Stimulated activated CD4-positive, alpha-beta T cell treated with anti-CD3 and anti-CD28 coated beads, Interleukin-1b, Interleukin-23, amount 100 ng/mL, for 1 hour (primary cell): ENCODE measurements around the gene BST2.

Source experiments
- DNase-seq, 2 donors: peaks; one replicate each; pipeline ENCODE4 v3.0.0-alpha.2; 2020; ENCODE audit warnings: low read depth in 2 of 2

BST2 gene

GRCh38 chr19:17405250-17406045 lies at the start of gene BST2:
Gene BST2, minus strand, starts transcription at chr19:17405630. Its CDS starts 55 bp downstream, at chr19:17405575.
- DNase-seq, result no peak

- no peak for DNase-seq
Measured at GRCh38 chr19:17454576-17455071, 49.2 kb upstream of the BST2 start.

GRCh38 chr19:17451820-17452219 lies 46.4 kb upstream of the BST2 start:
- no peak for DNase-seq

GRCh38 chr19:17450264-17451075 lies 45.0 kb upstream of the BST2 start:
- DNase-seq, result no peak

GRCh38 chr19:17448131-17448967 lies 42.9 kb upstream of the BST2 start, which contains the start of gene TMEM221:
Gene TMEM221, minus strand, starts transcription at chr19:17448668. Its CDS starts 206 bp downstream, at chr19:17448462.
- DNase-seq, result peak in 1 of 2 donors; percentile 33

GRCh38 chr19:17447704-17448130 lies 42.3 kb upstream of the BST2 start:
- no peak for DNase-seq

GRCh38 chr19:17445526-17446165 lies 40.2 kb upstream of the BST2 start:
- no peak for DNase-seq

GRCh38 chr19:17441241-17442021 lies 36.0 kb upstream of the BST2 start:
- DNase-seq, result no peak

GRCh38 chr19:17436874-17437267 lies 31.4 kb upstream of the BST2 start:
- no peak for DNase-seq

GRCh38 chr19:17436094-17436873 lies 30.9 kb upstream of the BST2 start:
- no peak for DNase-seq

GRCh38 chr19:17435218-17435617 lies 29.8 kb upstream of the BST2 start:
- no peak for DNase-seq

GRCh38 chr19:17431417-17431816 lies 26.0 kb upstream of the BST2 start:
- DNase-seq, result no peak

GRCh38 chr19:17429641-17430113 lies 24.2 kb upstream of the BST2 start:
- DNase-seq, result no peak

GRCh38 chr19:17424743-17425365 lies 19.4 kb upstream of the BST2 start:
- no peak for DNase-seq

GRCh38 chr19:17423429-17424208 lies 18.2 kb upstream of the BST2 start:
- DNase-seq, result no peak

GRCh38 chr19:17421942-17422341 lies 16.5 kb upstream of the BST2 start:
- no peak for DNase-seq

- DNase-seq, result no peak
Measured at GRCh38 chr19:17420475-17420924, 15.1 kb upstream of the BST2 start.
